ENCODE results near the gene ARPC2. TPM values are rescaled to one million over a fixed set of nuclear protein-coding genes. Genes with fewer than 3 reads are reported as not detected.

ARPC2 gene
- total RNA-seq, 4 donors from 2014 or later: 210 to 284 (median 246) TPM

DNA sequence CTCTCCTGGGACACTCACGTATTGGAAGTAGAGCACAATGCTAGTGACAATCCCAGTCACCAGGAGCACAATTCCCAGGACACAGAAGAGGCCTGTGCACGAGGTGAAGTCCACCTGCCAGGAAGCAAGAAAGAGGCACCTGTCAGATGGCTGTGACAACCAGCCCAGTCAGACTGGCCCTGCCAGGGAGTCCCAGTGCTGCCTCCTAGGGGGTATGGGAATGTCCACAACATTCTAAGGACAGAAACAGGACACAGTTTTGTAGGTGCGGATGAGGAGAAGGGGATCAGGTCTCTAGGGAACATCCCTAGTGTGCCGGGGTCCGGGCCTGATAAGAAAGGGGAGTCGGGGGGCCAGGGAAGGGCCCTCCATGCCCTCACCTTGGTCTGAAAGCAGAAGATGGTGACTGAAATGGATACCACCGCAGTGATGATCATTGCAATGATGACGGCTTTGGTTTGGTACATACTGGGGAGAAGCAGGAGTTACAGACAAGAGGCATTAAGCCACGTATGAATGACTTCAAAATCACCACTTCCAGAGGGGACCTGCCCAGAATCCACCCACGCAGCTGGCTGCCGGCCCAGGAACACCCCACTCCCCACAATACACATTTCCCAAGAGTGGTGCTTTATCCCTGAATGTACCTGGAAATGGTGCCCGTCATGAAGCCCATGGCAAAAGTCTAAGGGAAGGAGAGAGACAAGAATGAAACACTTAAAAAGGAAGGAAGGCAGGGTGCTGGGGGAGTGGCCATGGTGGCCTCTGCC is 60.2 kb downstream of the ARPC2 start:
- Histone ChIP-seq H3K27me3 (no peaks in the 10 kb centered on the region), H3K4me3 (no peak overlapping the region), H3K4me1 (peaks cover 0 to 34% (median 7%) of the 10 kb centered on the region in 4 donors), H3K27ac (peak overlapping the region in 1 of 4 donors; percentile 39), H3K36me3 (peaks cover 0 to 88% (median 3%) of the 10 kb centered on the region in 3 donors), H3K9me3 (no peaks in the 10 kb centered on the region)
- TF ChIP-seq, protein P1, sequence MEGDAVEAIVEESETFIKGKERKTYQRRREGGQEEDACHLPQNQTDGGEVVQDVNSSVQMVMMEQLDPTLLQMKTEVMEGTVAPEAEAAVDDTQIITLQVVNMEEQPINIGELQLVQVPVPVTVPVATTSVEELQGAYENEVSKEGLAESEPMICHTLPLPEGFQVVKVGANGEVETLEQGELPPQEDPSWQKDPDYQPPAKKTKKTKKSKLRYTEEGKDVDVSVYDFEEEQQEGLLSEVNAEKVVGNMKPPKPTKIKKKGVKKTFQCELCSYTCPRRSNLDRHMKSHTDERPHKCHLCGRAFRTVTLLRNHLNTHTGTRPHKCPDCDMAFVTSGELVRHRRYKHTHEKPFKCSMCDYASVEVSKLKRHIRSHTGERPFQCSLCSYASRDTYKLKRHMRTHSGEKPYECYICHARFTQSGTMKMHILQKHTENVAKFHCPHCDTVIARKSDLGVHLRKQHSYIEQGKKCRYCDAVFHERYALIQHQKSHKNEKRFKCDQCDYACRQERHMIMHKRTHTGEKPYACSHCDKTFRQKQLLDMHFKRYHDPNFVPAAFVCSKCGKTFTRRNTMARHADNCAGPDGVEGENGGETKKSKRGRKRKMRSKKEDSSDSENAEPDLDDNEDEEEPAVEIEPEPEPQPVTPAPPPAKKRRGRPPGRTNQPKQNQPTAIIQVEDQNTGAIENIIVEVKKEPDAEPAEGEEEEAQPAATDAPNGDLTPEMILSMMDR (IDR thresholded peaks at IDR 0.05): peak in 1 of 6 experiments; percentile 16
- TF ChIP-seq POLR2A (IDR thresholded peaks at IDR 0.05): no peak
- DNase-seq: no peak

GRCh38 chr2:218277921-218278320 is 60.9 kb downstream of the ARPC2 start:
- H3K9me3 ChIP-seq: no peaks in the 10 kb centered on the region
- H3K36me3 ChIP-seq: peaks cover 0 to 93% (median 3%) of the 10 kb centered on the region in 3 donors
- peaks cover 0 to 34% (median 2%) of the 10 kb centered on the region in 4 donors for H3K4me1 ChIP-seq
- DNase-seq: no peak
- no peaks in the 10 kb centered on the region for H3K27me3 ChIP-seq
- H3K4me3 ChIP-seq: no peak overlapping the region
- no peak overlapping the region for H3K27ac ChIP-seq
- no peak for TF ChIP-seq POLR2A (IDR thresholded peaks at IDR 0.05)

DNA sequence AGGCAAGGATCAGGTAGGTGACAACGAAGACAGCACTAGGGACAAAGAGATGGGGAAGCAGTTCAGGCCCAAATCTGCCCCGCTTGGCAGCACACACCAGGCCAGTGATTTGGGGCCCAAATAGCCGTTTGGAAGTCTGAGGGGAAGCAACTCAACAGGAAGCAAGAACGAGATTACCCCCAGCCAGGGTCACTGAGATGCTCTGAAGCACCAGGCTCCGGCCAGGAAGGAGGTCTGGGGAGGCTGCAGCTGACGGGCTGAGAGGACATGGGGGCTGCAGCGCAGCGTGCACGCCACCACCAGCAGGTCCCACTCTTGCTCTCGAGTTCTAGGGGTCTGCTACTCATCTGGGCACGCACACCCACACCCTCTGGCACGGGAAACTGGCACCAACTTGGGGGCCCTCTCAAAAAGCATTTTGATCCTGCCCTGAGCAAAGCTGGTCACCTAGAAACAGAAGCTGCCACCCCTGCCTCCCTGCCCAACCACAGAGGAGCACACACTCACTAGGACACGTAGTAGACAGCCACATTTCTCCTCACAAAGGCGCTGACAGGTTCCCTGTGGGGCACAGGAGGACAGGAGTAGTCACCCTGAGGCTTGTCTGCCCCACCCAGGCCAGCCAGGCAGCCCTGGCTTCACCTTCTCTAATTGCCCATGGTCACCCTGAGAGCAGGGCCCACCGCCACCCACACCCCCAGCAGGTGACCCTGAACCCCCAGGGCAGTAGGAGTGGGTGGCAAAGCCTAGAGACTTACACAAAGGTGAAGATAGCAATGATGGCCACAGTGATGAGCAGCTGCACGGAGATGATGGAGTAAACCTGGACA is 61.8 kb downstream of the ARPC2 start:
- H3K27me3 ChIP-seq: no peaks in the 10 kb centered on the region
- no peak overlapping the region for H3K4me3 ChIP-seq
- no peak overlapping the region for H3K27ac ChIP-seq
- H3K36me3 ChIP-seq: peaks cover 0 to 90% (median 3%) of the 10 kb centered on the region in 3 donors
- TF ChIP-seq, protein P1 (IDR thresholded peaks at IDR 0.05): no peak
- no peak for TF ChIP-seq POLR2A (IDR thresholded peaks at IDR 0.05)
- no peaks in the 10 kb centered on the region for H3K9me3 ChIP-seq
- H3K4me1 ChIP-seq: peaks cover 0 to 35% (median 4%) of the 10 kb centered on the region in 4 donors
- DNase-seq: no peak

GRCh38 chr2:218280260-218280870 is 63.4 kb downstream of the ARPC2 start:
- peaks cover 7 to 37% (median 19%) of the 10 kb centered on the region in 4 donors for H3K4me1 ChIP-seq
- H3K36me3 ChIP-seq: peaks cover 0 to 74% (median 0%) of the 10 kb centered on the region in 3 donors
- no peaks in the 10 kb centered on the region for H3K9me3 ChIP-seq
- no peak for TF ChIP-seq POLR2A (IDR thresholded peaks at IDR 0.05)
- TF ChIP-seq, protein P1 (IDR thresholded peaks at IDR 0.05): no peak
- H3K4me3 ChIP-seq: no peak overlapping the region
- no peak for DNase-seq
- H3K27ac ChIP-seq: no peak overlapping the region
- no peaks in the 10 kb centered on the region for H3K27me3 ChIP-seq

DNA sequence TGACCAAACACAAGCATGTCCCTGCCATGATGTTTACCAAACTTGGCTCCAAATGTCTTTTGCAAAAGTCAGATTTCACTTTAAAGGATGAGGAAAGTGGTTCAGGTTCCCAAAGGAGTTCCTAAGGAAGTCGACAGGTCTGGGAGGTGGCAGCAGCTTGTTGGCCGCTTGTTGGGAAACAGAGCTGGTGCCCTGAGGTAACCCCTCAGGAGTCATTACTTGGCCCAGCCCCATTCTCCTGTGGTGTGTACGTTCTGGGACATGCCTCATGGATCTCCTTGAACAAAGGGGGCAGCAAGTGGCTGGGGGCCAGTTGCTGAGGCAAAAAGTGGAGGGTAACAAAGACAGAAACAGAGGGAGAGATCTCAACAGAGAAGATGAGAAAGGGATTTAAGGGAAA is 64.5 kb downstream of the ARPC2 start:
- Histone ChIP-seq H3K4me3 (no peak overlapping the region), H3K4me1 (peaks cover 7 to 48% (median 30%) of the 10 kb centered on the region in 4 donors), H3K27me3 (no peaks in the 10 kb centered on the region), H3K27ac (peak overlapping the region in 2 of 4 donors; percentile 52 to 70), H3K36me3 (peaks cover 0 to 63% (median 0%) of the 10 kb centered on the region in 3 donors), H3K9me3 (no peaks in the 10 kb centered on the region)
- DNase-seq: no peak
- TF ChIP-seq POLR2A (IDR thresholded peaks at IDR 0.05): no peak
- TF ChIP-seq, protein P1 (IDR thresholded peaks at IDR 0.05): no peak
